Measurements from ENCODE around the gene BATF.

The BATF gene

GRCh38 chr14:75491376-75491978, 30.8 kb upstream of the BATF start:
- no peak overlapping the region for H3K4me2 ChIP-seq (ENCODE audit: low read length)
- H4K5ac ChIP-seq (ENCODE audit: low read length) = no peak overlapping the region
- H3K27ac ChIP-seq (ENCODE audit: low read depth, low read length) = no peak overlapping the region
- H3K79me2 ChIP-seq (ENCODE audit: control insufficient read depth, insufficient read depth, low read length) = no peaks in the 10 kb centered on the region
- H3K36me3 ChIP-seq (ENCODE audit: control insufficient read depth, insufficient read depth, low read length) = no peaks in the 10 kb centered on the region
- no peak overlapping the region for H2BK5ac ChIP-seq (ENCODE audit: low read length)
- no peak overlapping the region for H3K56ac ChIP-seq (ENCODE audit: low read length)
- no peaks in the 10 kb centered on the region for H3K27me3 ChIP-seq (ENCODE audit: insufficient read depth, low read length, poor library complexity)
- H3K18ac ChIP-seq (ENCODE audit: low read length) = no peak overlapping the region
- H3K23ac ChIP-seq (ENCODE audit: low read length) = no peak overlapping the region
- H2BK15ac ChIP-seq (replicated peaks; ENCODE audit: low read depth) = no peak overlapping the region
- DNase-seq = no peak
- no peak overlapping the region for H3K4me3 ChIP-seq (ENCODE audit: low read length)
- H3K4me1 ChIP-seq (ENCODE audit: control insufficient read depth, low read depth, low read length) = no peaks in the 10 kb centered on the region
- H3K79me1 ChIP-seq (ENCODE audit: low read length) = no peaks in the 10 kb centered on the region
- no peak overlapping the region for H2BK120ac ChIP-seq (ENCODE audit: low read depth, low read length)
- no CpG with 5 or more reads among the region's 14 CpGs for WGBS (ENCODE audit: extremely low coverage, insufficient coverage, low lambda C conversion rate)
- no peak overlapping the region for H3K4ac ChIP-seq (ENCODE audit: low read depth, low read length)
- H3K9ac ChIP-seq (ENCODE audit: low read length) = no peak overlapping the region
- H4K8ac ChIP-seq (ENCODE audit: low read depth, low read length) = no peak overlapping the region
- no peak overlapping the region for H2AK5ac ChIP-seq (ENCODE audit: low read length)

DNA sequence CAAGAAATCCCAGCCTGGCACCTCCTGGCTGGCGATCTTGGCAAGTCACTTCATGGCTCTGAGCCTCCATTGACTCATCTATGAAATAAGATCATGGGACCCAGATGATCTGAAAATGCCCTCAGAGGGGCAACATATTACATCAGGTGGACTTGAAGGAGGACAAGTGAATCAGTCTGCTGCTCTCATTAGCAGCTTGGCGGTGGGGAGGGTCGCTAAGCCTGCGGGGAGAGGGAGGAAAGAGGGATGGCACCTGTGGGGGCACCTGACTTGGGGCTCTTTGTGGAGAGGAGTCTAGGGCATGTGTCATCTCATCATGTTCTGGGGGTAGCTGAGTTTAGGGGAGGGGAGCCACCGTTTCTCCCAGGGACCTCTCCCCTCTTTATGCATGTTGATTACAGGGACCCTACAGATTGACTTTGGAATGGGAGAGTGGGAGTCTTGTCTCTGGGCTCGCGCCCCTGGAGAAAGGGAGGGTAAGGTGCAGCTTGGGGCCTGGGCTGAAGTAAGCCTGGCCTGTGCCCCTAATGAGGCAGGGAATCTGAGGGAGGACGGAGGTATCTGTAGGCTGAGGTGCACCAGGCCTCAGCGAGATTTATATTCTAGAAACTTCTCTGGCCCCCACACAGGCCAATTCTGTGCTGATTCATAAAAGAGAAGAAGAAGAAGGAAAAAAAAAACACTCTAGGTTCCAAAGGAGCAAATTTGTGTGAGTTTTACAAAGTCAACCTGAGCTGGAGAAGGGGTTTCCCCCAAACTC, 29.3 kb upstream of the BATF start:
- Histone ChIP-seq H4K8ac (ENCODE audit: low read depth, low read length) (no peak overlapping the region), H2AK5ac (ENCODE audit: low read length) (no peak overlapping the region), H3K27ac (ENCODE audit: low read depth, low read length) (no peak overlapping the region), H3K79me2 (ENCODE audit: control insufficient read depth, insufficient read depth, low read length) (no peaks in the 10 kb centered on the region), H4K5ac (ENCODE audit: low read length) (no peak overlapping the region), H3K4me2 (ENCODE audit: low read length) (no peak overlapping the region), H3K9ac (ENCODE audit: low read length) (no peak overlapping the region), H3K4me3 (ENCODE audit: low read length) (no peak overlapping the region), H3K4me1 (ENCODE audit: control insufficient read depth, low read depth, low read length) (no peaks in the 10 kb centered on the region), H2BK5ac (ENCODE audit: low read length) (no peak overlapping the region), H3K56ac (ENCODE audit: low read length) (no peak overlapping the region), H3K27me3 (ENCODE audit: insufficient read depth, low read length, poor library complexity) (no peaks in the 10 kb centered on the region), H3K4ac (ENCODE audit: low read depth, low read length) (no peak overlapping the region), H3K36me3 (ENCODE audit: control insufficient read depth, insufficient read depth, low read length) (no peaks in the 10 kb centered on the region), H3K23ac (ENCODE audit: low read length) (no peak overlapping the region), H3K79me1 (ENCODE audit: low read length) (no peaks in the 10 kb centered on the region), H2BK120ac (ENCODE audit: low read depth, low read length) (no peak overlapping the region), H3K18ac (ENCODE audit: low read length) (no peak overlapping the region), H2BK15ac (replicated peaks; ENCODE audit: low read depth) (no peak overlapping the region)
- no CpG with 5 or more reads among the region's 9 CpGs for whole genome bisulfite sequencing (ENCODE audit: extremely low coverage, insufficient coverage, low lambda C conversion rate)
- no peak for DNase-seq

DNA sequence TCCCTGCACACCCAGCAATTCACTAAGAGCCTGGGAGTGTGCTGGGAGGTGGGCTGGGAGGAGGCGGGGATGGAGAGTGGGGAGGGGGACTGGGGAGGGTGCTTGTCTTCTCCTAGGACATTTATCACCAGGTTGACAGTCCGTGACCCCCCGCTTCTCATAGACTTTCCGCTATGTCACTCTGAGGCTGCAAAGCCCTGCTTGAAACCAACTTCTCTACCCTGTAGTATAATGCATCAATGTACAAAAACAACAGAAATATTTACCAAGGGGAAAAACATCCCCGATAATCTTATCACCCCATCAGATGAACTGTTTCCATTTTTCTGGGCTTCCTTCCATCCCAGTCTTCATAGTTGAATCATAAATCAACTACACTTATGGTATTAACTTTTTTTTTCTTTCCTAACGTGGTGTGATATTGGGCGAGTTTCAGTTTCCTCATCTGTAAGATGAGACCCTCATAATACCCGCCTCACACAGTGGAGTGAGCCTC, 28.6 kb upstream of the BATF start:
- Histone ChIP-seq H3K27me3 (ENCODE audit: insufficient read depth, low read length, poor library complexity) (no peaks in the 10 kb centered on the region), H3K79me2 (ENCODE audit: control insufficient read depth, insufficient read depth, low read length) (no peaks in the 10 kb centered on the region), H2BK5ac (ENCODE audit: low read length) (no peak overlapping the region), H2AK5ac (ENCODE audit: low read length) (no peak overlapping the region), H3K4ac (ENCODE audit: low read depth, low read length) (no peak overlapping the region), H3K56ac (ENCODE audit: low read length) (no peak overlapping the region), H4K5ac (ENCODE audit: low read length) (no peak overlapping the region), H3K4me2 (ENCODE audit: low read length) (no peak overlapping the region), H3K36me3 (ENCODE audit: control insufficient read depth, insufficient read depth, low read length) (no peaks in the 10 kb centered on the region), H4K8ac (ENCODE audit: low read depth, low read length) (no peak overlapping the region), H2BK120ac (ENCODE audit: low read depth, low read length) (no peak overlapping the region), H3K9ac (ENCODE audit: low read length) (no peak overlapping the region), H3K23ac (ENCODE audit: low read length) (no peak overlapping the region), H3K79me1 (ENCODE audit: low read length) (no peaks in the 10 kb centered on the region), H3K4me3 (ENCODE audit: low read length) (no peak overlapping the region), H2BK15ac (replicated peaks; ENCODE audit: low read depth) (no peak overlapping the region), H3K27ac (ENCODE audit: low read depth, low read length) (no peak overlapping the region), H3K4me1 (ENCODE audit: control insufficient read depth, low read depth, low read length) (no peaks in the 10 kb centered on the region), H3K18ac (ENCODE audit: low read length) (no peak overlapping the region)
- WGBS (ENCODE audit: extremely low coverage, insufficient coverage, low lambda C conversion rate) = no CpG with 5 or more reads among the region's 8 CpGs
- no peak for DNase-seq

DNA sequence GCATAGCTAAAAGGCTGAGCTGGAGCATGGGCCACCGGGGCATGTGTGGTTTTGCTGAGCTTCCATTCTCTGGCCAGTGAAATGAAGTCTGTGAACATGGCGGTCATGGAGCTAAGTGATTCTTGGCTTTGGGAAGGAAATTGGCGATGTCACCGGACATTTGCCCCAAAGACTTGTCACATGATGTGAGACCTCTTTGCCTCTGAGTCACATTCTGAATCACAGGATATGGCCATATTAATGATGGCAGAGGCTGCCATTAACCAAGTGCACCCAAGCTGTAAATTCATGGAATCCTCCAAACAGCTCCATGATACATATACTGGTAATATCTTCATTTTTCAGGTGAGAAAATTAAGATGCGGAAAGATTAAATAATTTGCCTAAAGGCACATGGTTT, 27.4 kb upstream of the BATF start:
- no peak overlapping the region for H3K4me3 ChIP-seq (ENCODE audit: low read length)
- no peak overlapping the region for H3K4ac ChIP-seq (ENCODE audit: low read depth, low read length)
- no peak overlapping the region for H2BK120ac ChIP-seq (ENCODE audit: low read depth, low read length)
- H4K5ac ChIP-seq (ENCODE audit: low read length) = no peak overlapping the region
- no peak overlapping the region for H3K27ac ChIP-seq (ENCODE audit: low read depth, low read length)
- no peak overlapping the region for H3K23ac ChIP-seq (ENCODE audit: low read length)
- H4K8ac ChIP-seq (ENCODE audit: low read depth, low read length) = no peak overlapping the region
- no peak overlapping the region for H2AK5ac ChIP-seq (ENCODE audit: low read length)
- H3K4me1 ChIP-seq (ENCODE audit: control insufficient read depth, low read depth, low read length) = no peaks in the 10 kb centered on the region
- H3K79me1 ChIP-seq (ENCODE audit: low read length) = no peaks in the 10 kb centered on the region
- no peak overlapping the region for H3K9ac ChIP-seq (ENCODE audit: low read length)
- no peaks in the 10 kb centered on the region for H3K79me2 ChIP-seq (ENCODE audit: control insufficient read depth, insufficient read depth, low read length)
- no peaks in the 10 kb centered on the region for H3K27me3 ChIP-seq (ENCODE audit: insufficient read depth, low read length, poor library complexity)
- no peak overlapping the region for H3K56ac ChIP-seq (ENCODE audit: low read length)
- no peak for DNase-seq
- H2BK5ac ChIP-seq (ENCODE audit: low read length) = no peak overlapping the region
- WGBS (ENCODE audit: extremely low coverage, insufficient coverage, low lambda C conversion rate) = no CpG with 5 or more reads among the region's 5 CpGs
- no peak overlapping the region for H2BK15ac ChIP-seq (replicated peaks; ENCODE audit: low read depth)
- H3K18ac ChIP-seq (ENCODE audit: low read length) = no peak overlapping the region
- H3K4me2 ChIP-seq (ENCODE audit: low read length) = no peak overlapping the region
- no peaks in the 10 kb centered on the region for H3K36me3 ChIP-seq (ENCODE audit: control insufficient read depth, insufficient read depth, low read length)

DNA sequence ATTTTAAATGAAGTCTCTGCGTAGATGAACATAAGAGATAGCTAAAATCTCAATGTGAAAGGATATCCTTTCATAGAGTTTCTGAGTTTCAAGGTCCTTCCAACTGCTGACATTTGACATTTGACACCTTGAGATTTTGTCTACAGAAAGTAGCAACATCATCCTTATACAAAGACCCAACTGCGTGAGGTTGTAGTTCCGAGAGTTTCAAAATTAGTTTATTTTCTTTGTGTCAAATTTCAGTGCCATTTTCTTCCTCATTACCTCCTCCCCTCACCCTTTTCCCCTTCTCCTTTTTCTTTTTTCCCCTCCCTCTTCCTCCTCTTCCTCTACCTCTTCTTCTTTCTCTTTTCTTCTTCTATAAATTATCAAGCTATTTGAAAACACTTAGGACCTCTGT, 26.9 kb upstream of the BATF start:
- H2BK120ac ChIP-seq (ENCODE audit: low read depth, low read length) = no peak overlapping the region
- no peaks in the 10 kb centered on the region for H3K4me1 ChIP-seq (ENCODE audit: control insufficient read depth, low read depth, low read length)
- no CpG with 5 or more reads among the region's 3 CpGs for WGBS (ENCODE audit: extremely low coverage, insufficient coverage, low lambda C conversion rate)
- no peak overlapping the region for H3K4me3 ChIP-seq (ENCODE audit: low read length)
- no peak overlapping the region for H2AK5ac ChIP-seq (ENCODE audit: low read length)
- H3K56ac ChIP-seq (ENCODE audit: low read length) = no peak overlapping the region
- H3K23ac ChIP-seq (ENCODE audit: low read length) = no peak overlapping the region
- no peaks in the 10 kb centered on the region for H3K79me2 ChIP-seq (ENCODE audit: control insufficient read depth, insufficient read depth, low read length)
- H3K4me2 ChIP-seq (ENCODE audit: low read length) = no peak overlapping the region
- H3K18ac ChIP-seq (ENCODE audit: low read length) = no peak overlapping the region
- H2BK5ac ChIP-seq (ENCODE audit: low read length) = no peak overlapping the region
- H4K8ac ChIP-seq (ENCODE audit: low read depth, low read length) = no peak overlapping the region
- DNase-seq = no peak
- H2BK15ac ChIP-seq (replicated peaks; ENCODE audit: low read depth) = no peak overlapping the region
- H3K79me1 ChIP-seq (ENCODE audit: low read length) = no peaks in the 10 kb centered on the region
- no peaks in the 10 kb centered on the region for H3K27me3 ChIP-seq (ENCODE audit: insufficient read depth, low read length, poor library complexity)
- H4K5ac ChIP-seq (ENCODE audit: low read length) = no peak overlapping the region
- no peak overlapping the region for H3K9ac ChIP-seq (ENCODE audit: low read length)
- no peak overlapping the region for H3K4ac ChIP-seq (ENCODE audit: low read depth, low read length)
- H3K27ac ChIP-seq (ENCODE audit: low read depth, low read length) = no peak overlapping the region
- no peaks in the 10 kb centered on the region for H3K36me3 ChIP-seq (ENCODE audit: control insufficient read depth, insufficient read depth, low read length)
